ENCODE results near the gene DUOXA1.

The DUOXA1 gene

DNA sequence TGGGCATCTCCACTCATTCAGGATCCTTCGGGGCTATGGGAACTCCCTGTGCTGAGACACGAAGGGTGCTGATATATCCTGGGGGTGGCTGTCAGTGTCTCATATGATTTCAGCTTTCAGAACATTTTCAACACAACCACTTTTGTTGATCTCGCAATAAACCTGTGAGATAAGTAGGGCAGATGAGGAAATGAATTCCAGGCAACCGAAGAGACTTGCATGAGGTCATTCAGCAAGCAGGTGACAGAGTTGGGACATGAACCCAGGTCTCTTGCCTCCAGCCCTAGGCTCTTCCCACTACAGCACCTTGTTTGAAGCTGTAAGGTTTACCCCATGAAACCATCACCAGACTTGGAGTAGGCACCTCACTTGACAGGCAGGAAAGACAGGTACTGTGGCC, 16.7 kb upstream of the DUOXA1 start:
- DNase-seq (ENCODE audit: low read depth), result no peak
- H3K4me3 ChIP-seq (ENCODE audit: low read length), result no peak overlapping the region
- TF ChIP-seq, protein P1, sequence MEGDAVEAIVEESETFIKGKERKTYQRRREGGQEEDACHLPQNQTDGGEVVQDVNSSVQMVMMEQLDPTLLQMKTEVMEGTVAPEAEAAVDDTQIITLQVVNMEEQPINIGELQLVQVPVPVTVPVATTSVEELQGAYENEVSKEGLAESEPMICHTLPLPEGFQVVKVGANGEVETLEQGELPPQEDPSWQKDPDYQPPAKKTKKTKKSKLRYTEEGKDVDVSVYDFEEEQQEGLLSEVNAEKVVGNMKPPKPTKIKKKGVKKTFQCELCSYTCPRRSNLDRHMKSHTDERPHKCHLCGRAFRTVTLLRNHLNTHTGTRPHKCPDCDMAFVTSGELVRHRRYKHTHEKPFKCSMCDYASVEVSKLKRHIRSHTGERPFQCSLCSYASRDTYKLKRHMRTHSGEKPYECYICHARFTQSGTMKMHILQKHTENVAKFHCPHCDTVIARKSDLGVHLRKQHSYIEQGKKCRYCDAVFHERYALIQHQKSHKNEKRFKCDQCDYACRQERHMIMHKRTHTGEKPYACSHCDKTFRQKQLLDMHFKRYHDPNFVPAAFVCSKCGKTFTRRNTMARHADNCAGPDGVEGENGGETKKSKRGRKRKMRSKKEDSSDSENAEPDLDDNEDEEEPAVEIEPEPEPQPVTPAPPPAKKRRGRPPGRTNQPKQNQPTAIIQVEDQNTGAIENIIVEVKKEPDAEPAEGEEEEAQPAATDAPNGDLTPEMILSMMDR (conservative IDR thresholded peaks at IDR 0.05; ENCODE audit: low read depth, low read length), result no peak

DNA sequence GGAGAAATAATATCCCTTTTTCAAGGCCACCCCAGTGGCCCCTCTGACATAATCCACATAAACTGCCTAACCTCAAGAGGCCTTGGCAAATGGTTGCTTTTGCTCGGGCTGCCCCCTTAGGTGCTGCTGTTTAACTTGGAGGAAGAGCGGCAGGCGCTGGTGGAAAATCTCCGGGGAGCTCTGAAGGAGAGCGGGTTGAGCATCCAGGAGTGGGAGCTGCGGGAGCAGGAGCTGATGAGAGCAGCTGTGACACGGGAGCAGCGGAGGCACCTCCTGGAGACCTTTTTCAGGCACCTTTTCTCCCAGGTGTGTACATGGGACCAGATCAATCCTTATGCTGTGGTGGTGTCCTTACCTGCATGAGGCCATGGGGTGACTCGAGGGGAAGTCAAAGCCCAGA, 15.1 kb upstream of the DUOXA1 start:
- no peak for DNase-seq (ENCODE audit: low read depth)
- TF ChIP-seq, protein P1 (conservative IDR thresholded peaks at IDR 0.05; ENCODE audit: low read depth, low read length), result no peak
- no peak overlapping the region for H3K4me3 ChIP-seq (ENCODE audit: low read length)

DNA sequence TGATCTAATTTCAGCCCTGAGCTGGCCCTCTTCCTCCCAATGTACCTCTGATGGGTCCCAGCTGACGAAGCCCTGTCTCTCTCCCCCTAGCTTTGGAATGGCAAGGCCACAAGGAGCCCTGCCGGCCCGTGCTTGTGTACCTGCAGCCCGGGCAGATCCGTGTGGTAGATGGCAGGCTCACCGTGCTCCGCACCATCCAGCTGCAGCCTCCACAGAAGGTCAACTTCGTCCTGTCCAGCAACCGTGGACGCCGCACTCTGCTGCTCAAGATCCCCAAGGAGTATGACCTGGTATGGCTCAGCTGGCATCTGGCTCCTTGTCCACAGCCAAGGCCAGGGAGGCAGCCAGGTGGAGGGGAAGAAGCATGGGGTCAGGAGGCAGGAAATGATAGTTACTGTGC, 14.3 kb upstream of the DUOXA1 start:
- no peak overlapping the region for H3K4me3 ChIP-seq (ENCODE audit: low read length)
- no peak for DNase-seq (ENCODE audit: low read depth)
- TF ChIP-seq, protein P1 (conservative IDR thresholded peaks at IDR 0.05; ENCODE audit: low read depth, low read length), result no peak

DNA sequence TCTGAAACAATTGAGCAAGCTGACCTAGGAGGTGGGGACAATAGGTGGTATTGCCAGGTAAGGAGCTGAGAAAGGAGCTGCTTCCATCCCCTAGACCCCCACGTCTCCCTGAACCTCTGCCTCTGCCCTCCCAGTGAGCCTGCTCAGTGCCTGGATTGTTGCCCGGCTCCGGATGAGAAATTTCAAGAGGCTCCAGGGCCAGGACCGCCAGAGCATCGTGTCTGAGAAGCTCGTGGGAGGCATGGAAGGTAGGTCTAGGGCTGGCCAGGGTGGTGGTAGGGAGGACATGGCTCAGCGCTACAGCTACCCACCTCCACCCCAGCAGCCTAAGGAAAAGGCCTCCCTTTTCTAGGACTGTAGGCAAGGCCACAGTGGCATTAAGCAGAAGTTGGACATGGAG, 13.4 kb upstream of the DUOXA1 start:
- TF ChIP-seq, protein P1 (conservative IDR thresholded peaks at IDR 0.05; ENCODE audit: low read depth, low read length), result no peak
- DNase-seq (ENCODE audit: low read depth), result no peak
- H3K4me3 ChIP-seq (ENCODE audit: low read length), result no peak overlapping the region

DNA sequence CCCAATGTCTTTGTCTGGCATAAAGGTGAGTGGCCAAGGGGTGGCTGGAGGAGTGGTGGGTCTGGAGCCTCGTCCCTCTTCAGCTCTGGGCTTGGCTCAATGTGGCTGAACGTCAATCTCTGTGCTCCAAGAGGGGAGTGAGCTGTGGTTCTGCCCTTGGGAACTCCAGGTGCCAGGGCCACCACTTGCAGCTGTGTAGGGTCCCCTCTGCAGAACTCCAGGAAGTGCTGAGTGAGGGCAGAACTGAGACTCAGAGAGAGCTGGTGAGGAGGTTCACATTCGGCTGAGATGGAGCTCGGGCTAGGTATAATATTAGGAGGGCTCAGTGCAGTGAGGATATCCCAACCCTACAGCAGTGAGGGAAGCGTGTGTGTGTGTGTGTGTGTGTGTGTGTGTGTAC, 11.7 kb upstream of the DUOXA1 start:
- no peak for DNase-seq (ENCODE audit: low read depth)
- TF ChIP-seq, protein P1 (conservative IDR thresholded peaks at IDR 0.05; ENCODE audit: low read depth, low read length), result no peak

DNA sequence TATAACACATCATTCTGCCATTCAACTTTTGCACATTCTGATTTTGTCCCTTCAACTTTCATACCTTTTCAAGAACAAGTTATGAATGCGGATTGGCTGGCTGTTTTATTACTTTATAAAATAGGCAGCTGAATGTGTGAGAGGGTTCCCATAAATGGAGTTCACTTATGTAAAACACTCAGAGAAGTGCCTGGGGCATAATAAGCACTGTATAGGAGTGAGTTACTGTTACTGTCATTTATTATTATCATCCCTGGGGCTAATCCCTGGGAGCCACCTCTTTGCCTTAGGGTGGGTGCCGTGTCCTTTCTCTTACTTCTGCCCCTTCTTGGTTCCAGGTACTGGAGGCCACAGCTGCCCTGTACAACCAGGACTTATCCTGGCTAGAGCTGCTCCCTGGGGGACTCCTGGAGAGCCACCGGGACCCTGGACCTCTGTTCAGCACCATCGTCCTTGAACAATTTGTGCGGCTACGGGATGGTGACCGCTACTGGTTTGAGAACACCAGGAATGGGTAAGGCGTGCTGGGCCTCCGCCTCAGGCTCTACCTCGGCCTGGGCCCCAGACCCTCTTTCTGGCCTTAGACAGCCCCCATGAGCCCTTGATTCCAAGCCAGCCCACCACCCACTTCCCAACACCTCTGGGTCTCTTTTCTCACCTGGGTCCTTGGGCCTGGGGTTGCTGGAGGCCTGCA, 11.0 kb upstream of the DUOXA1 start:
- DNase-seq (ENCODE audit: low read depth), result no peak
- TF ChIP-seq, protein P1 (conservative IDR thresholded peaks at IDR 0.05; ENCODE audit: low read depth, low read length), result no peak
- no peak overlapping the region for H3K4me3 ChIP-seq (ENCODE audit: low read length)

More for the DNA sequence above, 11.7 kb upstream of the DUOXA1 start:
- no peak overlapping the region for H3K4me3 ChIP-seq (ENCODE audit: low read length)

DNA sequence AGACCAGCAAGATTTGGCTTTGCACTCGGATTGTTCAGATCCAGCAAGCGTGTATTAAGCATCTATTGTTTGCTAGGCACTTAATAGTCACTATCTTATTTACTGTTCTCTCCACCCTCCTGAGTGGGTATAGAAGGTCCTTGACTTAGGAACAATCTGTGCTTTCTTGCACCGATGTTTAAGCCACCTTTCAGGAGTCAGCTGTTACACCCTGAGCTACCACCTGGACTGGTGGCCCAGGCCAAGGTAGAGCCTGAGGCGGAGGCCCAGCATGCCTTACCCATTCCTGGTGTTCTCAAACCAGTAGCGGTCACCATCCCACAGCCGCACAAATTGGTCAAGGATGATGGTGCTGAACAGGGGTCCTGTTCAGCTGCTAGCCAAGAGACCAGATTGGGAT, 10.1 kb upstream of the DUOXA1 start:
- no peak for DNase-seq (ENCODE audit: low read depth)
- no peak overlapping the region for H3K4me3 ChIP-seq (ENCODE audit: low read length)
- TF ChIP-seq, protein P1 (conservative IDR thresholded peaks at IDR 0.05; ENCODE audit: low read depth, low read length), result no peak

Measured in retinal pigment epithelial cell (primary cell).